Keratinocyte (primary cell): Measurements from ENCODE around the gene POU6F1. TPM values are rescaled to one million over a fixed set of nuclear protein-coding genes. Genes with fewer than 3 reads are reported as not detected.

ENCODE experiments used
- DNase-seq: peaks from one replicate; pipeline ENCODE4 v3.0.0-alpha.2; 2011; ENCODE audit warnings: low read depth, missing footprints, low spot score
- FAIRE-seq: peaks from 2 replicates; lab custom pipeline; 2011; peaks lifted over from hg19 to GRCh38; lab: Jason Lieb, UNC
- H2AFZ ChIP-seq: 2 replicates; pipeline ENCODE4 v1.6.0; 2012; ENCODE audit warnings: low read length, control low read depth, inconsistent platforms; ENCODE audit not compliant: control insufficient read depth
- H3K27ac ChIP-seq: 2 replicates; pipeline ENCODE4 v1.5.1; 2011; ENCODE audit warnings: low read length; ENCODE audit not compliant: control insufficient read depth, insufficient read depth
- H3K27me3 ChIP-seq: 3 replicates; pipeline ENCODE4 v1.6.0; 2011; ENCODE audit warnings: low read length; ENCODE audit not compliant: control insufficient read depth, insufficient read depth; ENCODE audit errors: extremely low read depth
- H3K36me3 ChIP-seq, 2 experiments: 2 replicates in 1 of 2; 3 replicates in 1 of 2; pipeline ENCODE4 v1.5.1; 2011; ENCODE audit warnings: low read length in 2 of 2, mild to moderate bottlenecking in 1 of 2; ENCODE audit not compliant: control insufficient read depth in 2 of 2, insufficient read depth in 2 of 2; ENCODE audit errors: extremely low read depth in 1 of 2
- H3K4me1 ChIP-seq: 3 replicates; pipeline ENCODE4 v1.5.1; 2011; ENCODE audit warnings: low read length; ENCODE audit not compliant: control insufficient read depth, insufficient read depth; ENCODE audit errors: extremely low read depth
- H3K4me2 ChIP-seq: 3 replicates; pipeline ENCODE4 v1.6.0; 2011; ENCODE audit warnings: low read depth, low read length; ENCODE audit not compliant: control insufficient read depth, insufficient read depth; ENCODE audit errors: extremely low read depth
- H3K4me3 ChIP-seq, 3 experiments: fragments of 200-600 bp in 1 of 3; sonication (generic) in 1 of 3; 2 replicates in 2 of 3; 3 replicates in 1 of 3; pipeline ENCODE4 v1.5.1; 2011 to 2016; ENCODE audit warnings: low read length in 3 of 3, mild to moderate bottlenecking in 3 of 3, control low read depth in 2 of 3, inconsistent platforms in 1 of 3, low read depth in 1 of 3, mixed read lengths in 1 of 3, mixed run types in 1 of 3, moderate library complexity in 1 of 3; ENCODE audit not compliant: control insufficient read depth in 2 of 3, insufficient read depth in 2 of 3; ENCODE audit errors: extremely low read depth in 1 of 3
- H3K79me2 ChIP-seq: 2 replicates; pipeline ENCODE4 v1.6.0; 2012; ENCODE audit warnings: low read length; ENCODE audit not compliant: control insufficient read depth, insufficient read depth
- H3K9ac ChIP-seq: 3 replicates; pipeline ENCODE4 v1.6.0; 2011; ENCODE audit warnings: low read length; ENCODE audit not compliant: control insufficient read depth, insufficient read depth; ENCODE audit errors: extremely low read depth
- H3K9me1 ChIP-seq: 3 replicates; pipeline ENCODE4 v1.6.0; 2011; ENCODE audit warnings: low read length; ENCODE audit not compliant: control insufficient read depth, insufficient read depth; ENCODE audit errors: extremely low read depth
- H3K9me3 ChIP-seq: 2 replicates; pipeline ENCODE4 v1.5.1; 2012; ENCODE audit warnings: low read depth, low read length; ENCODE audit not compliant: control insufficient read depth
- H4K20me1 ChIP-seq: 3 replicates; pipeline ENCODE4 v1.6.0; 2011; ENCODE audit warnings: low read length; ENCODE audit not compliant: control insufficient read depth, insufficient read depth; ENCODE audit errors: extremely low read depth
- EZH2 ChIP-seq: IDR thresholded peaks from one replicate; pipeline ENCODE4 v1.6.1; 2012; ENCODE audit warnings: inconsistent platforms, mild to moderate bottlenecking, low read length, moderate library complexity
- dilution Hi-C: fragments of 300-500 bp; cut with MboI; formaldehyde crosslinking; loops from one replicate; pipeline ENCODE4 v1.7.0; 2020; ENCODE audit warnings: low sequenced_read_pairs; ENCODE audit not compliant: extremely low pct_ligation_motif_present
- polyA plus RNA-seq, 5 experiments: library from polyadenylated mRNA; depleted of rRNA in 3 of 5; stranded (reverse) in 3 of 5; stranded (forward) in 1 of 5; unstranded in 1 of 5; fragments of >200 nt; gene quantifications; 1 replicate in 1 of 5; 2 replicates in 3 of 5; 3 replicates in 1 of 5; pipeline versions ENCODE4 v1.2.1 to v1.2.3, GENCODE V29; 2011 to 2012; ENCODE audit warnings: missing spikeins in 2 of 5, low read depth in 1 of 5, low replicate concordance in 1 of 5
- TF ChIP-seq, protein P1 (sequence below), 3 experiments: IDR thresholded peaks in 1 of 3; conservative IDR thresholded peaks in 1 of 3; optimal IDR thresholded peaks in 1 of 3; 2 replicates in 2 of 3; 3 replicates in 1 of 3; pipeline versions ENCODE3 to v1.5.1; 2011; ENCODE audit warnings: low read length in 3 of 3, mild to moderate bottlenecking in 3 of 3, moderate library complexity in 2 of 3, control low read depth in 1 of 3, inconsistent platforms in 1 of 3; ENCODE audit not compliant: insufficient read depth in 2 of 3; ENCODE audit errors: extremely low read depth in 1 of 3

The POU6F1 gene
- polyA plus RNA-seq, 1 donor (not counting 4 experiments of a cell fraction or from before 2014, with no cell fraction given), result 0.42 TPM

DNA sequence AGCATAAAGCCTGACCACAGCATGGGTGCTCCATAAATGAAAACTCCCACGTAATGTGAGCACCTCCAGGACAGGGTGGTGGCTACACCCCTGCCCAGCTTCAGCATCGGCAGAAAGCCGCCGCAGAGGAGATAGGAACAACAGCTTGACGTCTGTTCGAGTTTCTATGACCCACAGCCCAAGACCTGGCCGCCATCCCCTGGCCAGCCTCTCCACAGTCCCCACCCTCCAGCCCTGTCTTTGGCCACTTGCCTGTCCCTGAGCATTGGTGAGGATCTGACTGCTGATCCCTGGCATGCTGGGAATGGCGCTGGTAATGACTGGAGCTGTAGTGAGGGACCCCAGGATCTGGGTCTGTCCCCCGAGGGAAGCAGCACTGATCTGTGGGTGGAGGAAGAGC, 21.3 kb downstream of the POU6F1 start:
- DNase-seq, result no peak
- H3K4me2 ChIP-seq, result no peak overlapping the region
- no peak overlapping the region for H3K4me3 ChIP-seq
- dilution Hi-C loops, result no loop called here
- FAIRE-seq, result no peak
- H3K27me3 ChIP-seq, result no peaks in the 10 kb centered on the region
- no peak overlapping the region for H3K9ac ChIP-seq
- H3K27ac ChIP-seq, result no peak overlapping the region
- H3K9me1 ChIP-seq, result no peaks in the 10 kb centered on the region
- no peaks in the 10 kb centered on the region for H4K20me1 ChIP-seq
- no peaks in the 10 kb centered on the region for H3K79me2 ChIP-seq
- no peaks in the 10 kb centered on the region for H3K36me3 ChIP-seq
- H3K9me3 ChIP-seq, result no peaks in the 10 kb centered on the region
- TF ChIP-seq, protein P1, sequence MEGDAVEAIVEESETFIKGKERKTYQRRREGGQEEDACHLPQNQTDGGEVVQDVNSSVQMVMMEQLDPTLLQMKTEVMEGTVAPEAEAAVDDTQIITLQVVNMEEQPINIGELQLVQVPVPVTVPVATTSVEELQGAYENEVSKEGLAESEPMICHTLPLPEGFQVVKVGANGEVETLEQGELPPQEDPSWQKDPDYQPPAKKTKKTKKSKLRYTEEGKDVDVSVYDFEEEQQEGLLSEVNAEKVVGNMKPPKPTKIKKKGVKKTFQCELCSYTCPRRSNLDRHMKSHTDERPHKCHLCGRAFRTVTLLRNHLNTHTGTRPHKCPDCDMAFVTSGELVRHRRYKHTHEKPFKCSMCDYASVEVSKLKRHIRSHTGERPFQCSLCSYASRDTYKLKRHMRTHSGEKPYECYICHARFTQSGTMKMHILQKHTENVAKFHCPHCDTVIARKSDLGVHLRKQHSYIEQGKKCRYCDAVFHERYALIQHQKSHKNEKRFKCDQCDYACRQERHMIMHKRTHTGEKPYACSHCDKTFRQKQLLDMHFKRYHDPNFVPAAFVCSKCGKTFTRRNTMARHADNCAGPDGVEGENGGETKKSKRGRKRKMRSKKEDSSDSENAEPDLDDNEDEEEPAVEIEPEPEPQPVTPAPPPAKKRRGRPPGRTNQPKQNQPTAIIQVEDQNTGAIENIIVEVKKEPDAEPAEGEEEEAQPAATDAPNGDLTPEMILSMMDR (optimal IDR thresholded peaks at IDR 0.05 in 1 of 3, IDR thresholded peaks at IDR 0.05 in 1 of 3, conservative IDR thresholded peaks at IDR 0.05 in 1 of 3; ENCODE audit: extremely low read depth in 1 of 3, insufficient read depth in 2 of 3, low read length in 3 of 3), result no peak
- TF ChIP-seq EZH2, result no peak
- H2AFZ ChIP-seq, result no peak overlapping the region
- no peaks in the 10 kb centered on the region for H3K4me1 ChIP-seq

DNA sequence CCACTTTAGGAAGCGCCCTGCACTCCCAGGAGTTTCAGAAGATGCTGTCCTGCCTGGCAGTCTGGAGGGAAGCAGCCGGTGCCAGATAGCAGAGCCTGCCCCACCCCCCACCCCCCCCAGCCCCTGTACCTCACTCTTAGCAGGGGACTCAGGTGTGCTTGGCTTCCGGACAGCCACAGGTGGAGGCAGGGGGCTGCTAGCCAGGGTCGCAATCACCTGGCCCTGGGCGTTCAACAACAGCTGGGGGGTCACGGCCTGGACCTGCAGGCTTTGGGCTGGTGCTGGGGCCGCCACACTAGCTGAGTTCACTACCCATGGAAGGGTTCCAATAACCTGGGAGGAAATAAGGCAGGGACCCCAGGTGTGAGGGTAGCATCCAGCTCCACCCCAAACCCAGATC, 22.0 kb downstream of the POU6F1 start:
- H3K9me1 ChIP-seq, result no peaks in the 10 kb centered on the region
- H2AFZ ChIP-seq, result no peak overlapping the region
- no peak overlapping the region for H3K4me3 ChIP-seq
- DNase-seq (no peak), FAIRE-seq (no peak)
- H3K9me3 ChIP-seq, result no peaks in the 10 kb centered on the region
- H3K36me3 ChIP-seq, result no peaks in the 10 kb centered on the region
- no peaks in the 10 kb centered on the region for H4K20me1 ChIP-seq
- H3K4me1 ChIP-seq, result no peaks in the 10 kb centered on the region
- no peak overlapping the region for H3K4me2 ChIP-seq
- no peak for TF ChIP-seq EZH2
- TF ChIP-seq, protein P1 (optimal IDR thresholded peaks at IDR 0.05 in 1 of 3, IDR thresholded peaks at IDR 0.05 in 1 of 3, conservative IDR thresholded peaks at IDR 0.05 in 1 of 3; ENCODE audit: extremely low read depth in 1 of 3, insufficient read depth in 2 of 3, low read length in 3 of 3), result no peak
- no peaks in the 10 kb centered on the region for H3K27me3 ChIP-seq
- no peaks in the 10 kb centered on the region for H3K79me2 ChIP-seq
- no peak overlapping the region for H3K27ac ChIP-seq
- dilution Hi-C loops, result no loop called here
- H3K9ac ChIP-seq, result no peak overlapping the region
